ENCODE results near the gene SMARCAD1.
"Not testable (repeated sequence)": the region's sequence is repeated elsewhere in the genome, so short reads cannot be mapped to it uniquely, and the experiment has no call there.

The SMARCAD1 gene

GRCh38 chr4:94232519-94232918 lies 24.9 kb downstream of the SMARCAD1 start:
- DNase-seq (ENCODE audit: low spot score) = no peak

- no peak for DNase-seq (ENCODE audit: low spot score)
Observed at GRCh38 chr4:94235825-94236224, 28.2 kb downstream of the SMARCAD1 start.

- no peak for DNase-seq (ENCODE audit: low spot score)
Observed at GRCh38 chr4:94237271-94237670, 29.6 kb downstream of the SMARCAD1 start.

- no peak for DNase-seq (ENCODE audit: low spot score)
Observed at GRCh38 chr4:94238160-94238559, 30.5 kb downstream of the SMARCAD1 start.

GRCh38 chr4:94240384-94240783 lies 32.7 kb downstream of the SMARCAD1 start:
- DNase-seq (ENCODE audit: low spot score) = no peak

- no peak for DNase-seq (ENCODE audit: low spot score)
Observed at GRCh38 chr4:94244087-94244828, 36.6 kb downstream of the SMARCAD1 start.

- DNase-seq (ENCODE audit: low spot score) = no peak
Observed at GRCh38 chr4:94244829-94245185, 37.1 kb downstream of the SMARCAD1 start.

- no peak for DNase-seq (ENCODE audit: low spot score)
Observed at GRCh38 chr4:94251094-94251493, 43.4 kb downstream of the SMARCAD1 start.

GRCh38 chr4:94253036-94253435 lies 45.4 kb downstream of the SMARCAD1 start:
- DNase-seq (ENCODE audit: low spot score) = no peak

GRCh38 chr4:94256144-94256783 lies 48.6 kb downstream of the SMARCAD1 start:
- no peak for DNase-seq (ENCODE audit: low spot score)

GRCh38 chr4:94256828-94257227 lies 49.2 kb downstream of the SMARCAD1 start:
- DNase-seq (ENCODE audit: low spot score) = no peak

- DNase-seq (ENCODE audit: low spot score) = no peak
Observed at GRCh38 chr4:94262163-94263016, 54.7 kb downstream of the SMARCAD1 start.

- no peak for DNase-seq (ENCODE audit: low spot score)
Observed at GRCh38 chr4:94267037-94267436, 59.4 kb downstream of the SMARCAD1 start.

- DNase-seq (ENCODE audit: low spot score) = no peak
Observed at GRCh38 chr4:94271248-94271647, 63.6 kb downstream of the SMARCAD1 start.

GRCh38 chr4:94274912-94275311 lies 67.2 kb downstream of the SMARCAD1 start:
- DNase-seq (ENCODE audit: low spot score) = no peak

- no peak for DNase-seq (ENCODE audit: low spot score)
Observed at GRCh38 chr4:94276204-94276603, 68.5 kb downstream of the SMARCAD1 start.

- DNase-seq (ENCODE audit: low spot score) = no peak
Observed at GRCh38 chr4:94277534-94277933, 69.9 kb downstream of the SMARCAD1 start.

GRCh38 chr4:94278781-94279180 lies 71.1 kb downstream of the SMARCAD1 start:
- DNase-seq (ENCODE audit: low spot score) = no peak

- DNase-seq (ENCODE audit: low spot score) = no peak
Observed at GRCh38 chr4:94284889-94285288, 77.2 kb downstream of the SMARCAD1 start.

GRCh38 chr4:94285666-94286065 lies 78.0 kb downstream of the SMARCAD1 start:
- no peak for DNase-seq (ENCODE audit: low spot score)

- DNase-seq (ENCODE audit: low spot score) = no peak
Observed at GRCh38 chr4:94290245-94290644, 82.6 kb downstream of the SMARCAD1 start.

- DNase-seq (ENCODE audit: low spot score) = not testable (repeated sequence)
Observed at GRCh38 chr4:94293981-94294380, 86.3 kb downstream of the SMARCAD1 start.

- not testable (repeated sequence) for DNase-seq (ENCODE audit: low spot score)
Observed at GRCh38 chr4:94295473-94295872, 87.8 kb downstream of the SMARCAD1 start.

Measured in left forelimb (tissue), 1 donor.